OCI-LY7 (cell line): Measurements from ENCODE around the gene CGN. TPM values are rescaled to one million over a fixed set of nuclear protein-coding genes. Genes with fewer than 3 reads are reported as not detected.

ENCODE experiments used
- BruUV-seq: library from RNA; stranded (reverse); fragments of 400-500 nt; replicated peaks from 2 replicates; lab custom pipeline; 2021; lab: Mats Ljungman, UMichigan
- CTCF ChIA-PET: fragments of 300-600 bp; sonication (Branson Sonifier 250); formaldehyde crosslinking; loops from one replicate; lab custom pipeline; 2022; ENCODE audit warnings: antibody characterized with exemption; ENCODE audit not compliant: unreplicated experiment; lab: Charles Lee
- POLR2A ChIA-PET: fragments of 300-600 bp; sonication (Branson Sonifier 250); formaldehyde crosslinking; loops from one replicate; lab custom pipeline; 2022; ENCODE audit warnings: antibody characterized with exemption; lab: Charles Lee
- DNase-seq: peaks from one replicate; pipeline ENCODE4 v3.0.0-alpha.2; 2015; ENCODE audit warnings: low spot score
- H2AFZ ChIP-seq: fragments of 200-600 bp; sonication (generic), shearing (Covaris generic); 2 replicates; pipeline ENCODE4 v1.6.1; 2014; ENCODE audit warnings: mild to moderate bottlenecking, antibody characterized with exemption, low read length, moderate library complexity
- H3K27ac ChIP-seq: fragments of 200-600 bp; sonication (generic); 2 replicates; pipeline ENCODE4 v1.5.1; 2014; ENCODE audit warnings: mixed run types, low read depth, mild to moderate bottlenecking, moderate library complexity, low read length, inconsistent platforms; ENCODE audit not compliant: poor library complexity, severe bottlenecking
- H3K36me3 ChIP-seq: fragments of 200-600 bp; sonication (generic); 2 replicates; pipeline ENCODE4 v1.6.1; 2014; ENCODE audit warnings: mild to moderate bottlenecking, antibody characterized with exemption, low read length, moderate library complexity, mixed read lengths; ENCODE audit not compliant: insufficient read depth
- H3K4me1 ChIP-seq: fragments of 200-600 bp; sonication (generic); 2 replicates; pipeline ENCODE4 v1.5.1; 2014; ENCODE audit warnings: mild to moderate bottlenecking, low read length; ENCODE audit not compliant: insufficient read depth, poor library complexity, severe bottlenecking
- H3K4me2 ChIP-seq: fragments of 200-600 bp; sonication (generic); 2 replicates; pipeline ENCODE4 v1.6.1; 2014; ENCODE audit warnings: mild to moderate bottlenecking, low read length
- H3K4me3 ChIP-seq: fragments of 200-600 bp; sonication (generic); 2 replicates; pipeline ENCODE4 v1.5.1; 2014; ENCODE audit warnings: mild to moderate bottlenecking, low read depth, low read length; ENCODE audit not compliant: poor library complexity, severe bottlenecking
- H3K79me2 ChIP-seq: fragments of 200-600 bp; sonication (generic); 2 replicates; pipeline ENCODE4 v1.6.1; 2016; ENCODE audit warnings: low read depth, mild to moderate bottlenecking, low read length, moderate library complexity, mixed read lengths; ENCODE audit not compliant: insufficient read depth
- H3K9me2 ChIP-seq: fragments of 200-600 bp; sonication (generic); 2 replicates; pipeline ENCODE4 v1.6.1; 2016; ENCODE audit warnings: mild to moderate bottlenecking, low read length, mixed read lengths; ENCODE audit not compliant: insufficient read depth
- H3K9me3 ChIP-seq: fragments of 200-600 bp; sonication (generic); 2 replicates; pipeline ENCODE4 v1.6.1; 2014; ENCODE audit warnings: mild to moderate bottlenecking, mixed run types, low read length, mixed read lengths
- H4K20me1 ChIP-seq: fragments of 200-600 bp; sonication (generic); 2 replicates; pipeline ENCODE4 v1.6.1; 2014; ENCODE audit warnings: mild to moderate bottlenecking, antibody characterized with exemption, low read length, moderate library complexity, mixed read lengths; ENCODE audit not compliant: insufficient read depth
- EZH2phosphoT487 ChIP-seq: fragments of 200-600 bp; sonication (generic); IDR thresholded peaks from 2 replicates; pipeline ENCODE4 v1.6.1; 2018; ENCODE audit warnings: low read depth, borderline replicate concordance, mild to moderate bottlenecking, mixed run types, antibody characterized with exemption, low read length, moderate library complexity, mixed read lengths
- intact Hi-C: fragments of 100-400 bp; cut with micrococcal nuclease; formaldehyde crosslinking; loops from one replicate; pipeline ENCODE4 v1.10.0; 2022; ENCODE audit not compliant: unreplicated experiment
- total RNA-seq, 2 experiments: library from RNA; depleted of rRNA in 1 of 2; stranded (reverse); fragments of >200 nt in 1 of 2; shearing (Covaris generic) in 1 of 2; gene quantifications; 2 replicates each; pipeline ENCODE4 v1.2.3, GENCODE V29; 2014 to 2022
- TF ChIP-seq, protein P1 (sequence below): fragments of 200-600 bp; sonication (generic); conservative IDR thresholded peaks from 2 replicates; pipeline ENCODE4 v1.5.1; 2014; ENCODE audit warnings: mild to moderate bottlenecking, antibody characterized with exemption, low read length, moderate library complexity, mixed read lengths

Gene CGN
- total RNA-seq, 2 experiments from 2014 or later = 1.7 to 5.5 TPM

GRCh38 chr1:151536499-151536898 is 25.3 kb downstream of the CGN start:
- no TSS peak for BruUV-seq
- Histone ChIP-seq H3K4me2 (no peak overlapping the region), H3K4me3 (no peak overlapping the region), H3K79me2 (no peaks in the 10 kb centered on the region), H3K9me3 (no peaks in the 10 kb centered on the region), H3K4me1 (no peaks in the 10 kb centered on the region), H4K20me1 (no peaks in the 10 kb centered on the region), H2AFZ (no peak overlapping the region), H3K9me2 (no peaks in the 10 kb centered on the region), H3K36me3 (no peaks in the 10 kb centered on the region), H3K27ac (no peak overlapping the region)
- ChIA-PET CTCF (interaction anchor here (0.6 kb wide), 1 partner anchor 307 kb away, joined by 3 read pairs; no protein-coding TSS in a partner anchor), POLR2A (no interaction called here)
- intact Hi-C loops = no loop called here
- DNase-seq = no peak
- TF ChIP-seq, protein P1, sequence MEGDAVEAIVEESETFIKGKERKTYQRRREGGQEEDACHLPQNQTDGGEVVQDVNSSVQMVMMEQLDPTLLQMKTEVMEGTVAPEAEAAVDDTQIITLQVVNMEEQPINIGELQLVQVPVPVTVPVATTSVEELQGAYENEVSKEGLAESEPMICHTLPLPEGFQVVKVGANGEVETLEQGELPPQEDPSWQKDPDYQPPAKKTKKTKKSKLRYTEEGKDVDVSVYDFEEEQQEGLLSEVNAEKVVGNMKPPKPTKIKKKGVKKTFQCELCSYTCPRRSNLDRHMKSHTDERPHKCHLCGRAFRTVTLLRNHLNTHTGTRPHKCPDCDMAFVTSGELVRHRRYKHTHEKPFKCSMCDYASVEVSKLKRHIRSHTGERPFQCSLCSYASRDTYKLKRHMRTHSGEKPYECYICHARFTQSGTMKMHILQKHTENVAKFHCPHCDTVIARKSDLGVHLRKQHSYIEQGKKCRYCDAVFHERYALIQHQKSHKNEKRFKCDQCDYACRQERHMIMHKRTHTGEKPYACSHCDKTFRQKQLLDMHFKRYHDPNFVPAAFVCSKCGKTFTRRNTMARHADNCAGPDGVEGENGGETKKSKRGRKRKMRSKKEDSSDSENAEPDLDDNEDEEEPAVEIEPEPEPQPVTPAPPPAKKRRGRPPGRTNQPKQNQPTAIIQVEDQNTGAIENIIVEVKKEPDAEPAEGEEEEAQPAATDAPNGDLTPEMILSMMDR = no peak
- no peak for TF ChIP-seq EZH2phosphoT487

DNA sequence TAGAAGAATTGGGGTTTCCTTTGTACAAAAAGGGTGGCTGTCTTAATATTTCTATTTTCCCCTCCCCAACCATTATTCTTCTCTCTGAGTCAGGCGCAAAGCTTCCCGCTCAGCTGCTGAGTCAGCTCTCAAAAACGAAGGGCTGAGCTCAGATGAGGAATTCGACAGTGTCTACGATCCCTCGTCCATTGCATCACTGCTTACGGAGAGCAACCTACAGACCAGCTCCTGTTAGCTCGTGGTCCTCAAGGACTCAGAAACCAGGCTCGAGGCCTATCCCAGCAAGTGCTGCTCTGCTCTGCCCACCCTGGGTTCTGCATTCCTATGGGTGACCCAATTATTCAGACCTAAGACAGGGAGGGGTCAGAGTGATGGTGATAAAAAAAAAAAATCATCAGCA is 25.9 kb downstream of the CGN start:
- intact Hi-C loops = no loop called here
- Histone ChIP-seq H3K79me2 (no peaks in the 10 kb centered on the region), H4K20me1 (no peaks in the 10 kb centered on the region), H2AFZ (no peak overlapping the region), H3K4me1 (no peaks in the 10 kb centered on the region), H3K4me2 (no peak overlapping the region), H3K27ac (no peak overlapping the region), H3K36me3 (no peaks in the 10 kb centered on the region), H3K9me3 (no peaks in the 10 kb centered on the region), H3K9me2 (no peaks in the 10 kb centered on the region), H3K4me3 (no peak overlapping the region)
- no TSS peak for BruUV-seq
- TF ChIP-seq EZH2phosphoT487 = no peak
- TF ChIP-seq, protein P1 = no peak
- DNase-seq = no peak
- CTCF ChIA-PET = no interaction called here
- POLR2A ChIA-PET = no interaction called here

DNA sequence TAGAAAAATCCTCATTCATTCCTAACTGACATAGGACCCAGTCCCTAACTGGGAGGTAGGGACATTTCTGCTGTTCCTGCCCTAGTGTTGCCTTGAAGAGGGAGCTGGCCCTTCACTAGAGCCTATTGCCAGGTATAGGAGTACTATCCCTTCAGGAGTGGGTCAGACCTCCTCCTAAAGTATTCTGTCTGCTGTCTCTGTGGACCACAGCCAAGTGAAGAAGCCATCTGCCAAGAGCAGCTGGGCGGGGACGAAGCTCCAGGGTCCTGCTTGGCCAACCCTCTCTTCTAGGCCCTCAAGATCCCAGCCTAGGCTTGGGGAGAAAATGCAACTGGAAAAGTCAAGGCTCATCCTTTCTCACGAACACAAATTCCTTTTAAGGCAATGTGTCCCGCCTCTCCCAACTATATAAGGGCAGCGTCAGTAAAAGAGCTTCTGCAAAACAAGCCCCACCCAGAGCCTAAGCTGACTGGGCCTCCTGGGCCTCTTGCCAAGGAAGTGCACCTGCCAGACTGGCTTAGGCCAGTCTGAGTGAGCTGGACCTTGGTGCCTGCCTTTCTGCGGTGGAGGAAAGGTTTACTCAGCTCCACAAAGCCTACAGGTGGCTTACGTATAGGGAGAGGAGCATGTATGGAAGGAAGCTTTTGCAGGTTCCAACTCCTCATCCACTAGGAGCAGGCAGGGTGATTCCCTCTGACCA is 28.3 kb downstream of the CGN start:
- peak overlapping the region; percentile 14; the same call in 1 of the 2 replicates for H3K4me2 ChIP-seq
- H3K4me3 ChIP-seq = no peak overlapping the region
- no peaks in the 10 kb centered on the region for H4K20me1 ChIP-seq
- no peaks in the 10 kb centered on the region for H3K79me2 ChIP-seq
- POLR2A ChIA-PET = interaction anchor here (0.6 kb wide), 1 partner anchor 56 kb away, joined by 3 read pairs; no protein-coding TSS in a partner anchor
- intact Hi-C loops = no loop called here
- DNase-seq = peak; percentile 38
- TF ChIP-seq EZH2phosphoT487 = no peak
- TF ChIP-seq, protein P1 = no peak
- no peak overlapping the region for H3K27ac ChIP-seq
- no peaks in the 10 kb centered on the region for H3K36me3 ChIP-seq
- no TSS peak for BruUV-seq
- CTCF ChIA-PET = no interaction called here
- H2AFZ ChIP-seq = no peak overlapping the region
- H3K9me3 ChIP-seq = no peaks in the 10 kb centered on the region
- H3K9me2 ChIP-seq = no peaks in the 10 kb centered on the region
- no peaks in the 10 kb centered on the region for H3K4me1 ChIP-seq
